Activated B cell treated with CpG ODN at 0.5 μM for 24 hours (primary cell): ENCODE measurements around the gene MBLAC1. TPM values are rescaled to one million over a fixed set of nuclear protein-coding genes. Genes with fewer than 3 reads are reported as not detected.
A peak's percentile ranks its signal among the peaks of the same experiment; 100 is the strongest.

Experiments
- ATAC-seq: fragments of 200-7000 bp; cut with Tn5 transposase; one replicate; pipeline ENCODE4 v1.10.0; 2021; ENCODE audit warnings: low read depth, mild to moderate bottlenecking, moderate library complexity
- CTCF ChIA-PET: fragments of 350-600 bp; sonication (Branson Sonifier 250); formaldehyde crosslinking; loops from one replicate; lab custom pipeline; 2021; ENCODE audit warnings: antibody characterized with exemption; lab: Charles Lee
- POLR2A ChIA-PET: fragments of 350-600 bp; sonication (Branson Sonifier 250); formaldehyde crosslinking; loops from one replicate; lab custom pipeline; 2021; ENCODE audit warnings: antibody characterized with exemption; lab: Charles Lee
- DNase-seq: peaks from one replicate; pipeline ENCODE4 v3.0.0; 2022
- H3K27ac Mint-ChIP-seq: one replicate; pipeline ENCODE4 v1.8.0; 2020; ENCODE audit warnings: mixed read lengths
- H3K27me3 Mint-ChIP-seq: one replicate; pipeline ENCODE4 v1.8.0; 2021; ENCODE audit warnings: mixed read lengths
- H3K36me3 Mint-ChIP-seq: one replicate; pipeline ENCODE4 v1.8.0; 2021; ENCODE audit warnings: low read depth, mixed read lengths
- H3K4me1 Mint-ChIP-seq: one replicate; pipeline ENCODE4 v1.8.0; 2021; ENCODE audit warnings: mixed read lengths
- H3K4me3 Mint-ChIP-seq: one replicate; pipeline ENCODE4 v1.8.0; 2020; ENCODE audit warnings: mild to moderate bottlenecking, mixed read lengths
- H3K9me3 Mint-ChIP-seq: one replicate; pipeline ENCODE4 v1.8.0; 2020; ENCODE audit warnings: mixed read lengths
- CTCF ChIP-seq: fragments of 200-600 bp; IDR thresholded peaks from one replicate; pipeline ENCODE4 v1.8.0; 2022; ENCODE audit warnings: antibody characterized with exemption, mild to moderate bottlenecking
- intact Hi-C: fragments of 100-400 bp; cut with micrococcal nuclease; formaldehyde crosslinking; loops from one replicate; pipeline ENCODE4 v1.15.1; 2024
- total RNA-seq: library from RNA; stranded (reverse); gene quantifications from 2 replicates; pipeline ENCODE4 v1.2.3, GENCODE V29; 2022

Gene MBLAC1
- total RNA-seq, 1 donor from 2014 or later = 2.2 TPM

DNA sequence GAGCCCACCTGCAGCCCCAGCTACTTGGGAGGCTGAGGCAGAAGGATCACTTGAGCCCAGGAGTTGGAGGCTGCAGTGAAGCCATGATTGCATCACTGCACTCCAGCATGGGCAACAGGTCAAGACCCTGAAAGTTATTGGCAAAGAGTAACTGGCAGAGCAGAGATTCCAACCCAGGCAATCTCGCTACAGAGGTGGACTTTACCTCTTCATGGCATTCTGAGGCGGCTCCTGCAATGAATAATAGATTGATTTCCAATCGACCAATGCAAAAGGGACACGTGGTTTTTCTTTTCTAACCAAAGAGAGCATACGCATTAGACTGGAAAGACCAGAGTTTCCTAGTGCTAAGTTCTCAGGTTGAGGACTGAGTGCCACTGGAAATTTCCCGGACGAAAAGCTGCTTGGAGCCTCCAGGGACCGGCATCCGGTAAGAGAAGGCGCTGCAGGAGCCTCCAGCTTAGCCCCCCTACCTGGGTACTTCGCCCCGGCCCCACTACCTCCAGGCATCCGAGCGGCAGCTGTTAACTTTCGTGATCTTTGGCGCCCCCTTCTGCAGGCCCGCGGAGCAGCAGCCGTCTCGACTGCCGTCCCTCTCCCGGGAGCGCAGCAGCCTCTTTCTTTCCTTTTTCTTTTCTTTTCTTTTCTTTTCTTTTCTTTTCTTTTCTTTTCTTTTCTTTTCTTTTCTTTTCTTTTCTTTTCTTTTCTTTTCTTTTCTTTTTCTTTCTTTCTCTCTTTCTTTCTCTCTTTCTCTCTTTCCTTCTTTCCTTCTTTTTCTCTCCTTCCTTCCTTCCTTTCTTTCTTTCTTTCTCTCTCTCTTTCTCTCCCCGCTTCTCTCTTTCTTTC is 4.1 kb downstream of the MBLAC1 start:
- Mint-ChIP-seq H3K9me3 (no peaks in the 10 kb centered on the region), H3K4me1 (peaks cover 29% of the 10 kb centered on the region), H3K27me3 (no peaks in the 10 kb centered on the region), H3K36me3 (peaks cover 8% of the 10 kb centered on the region), H3K27ac (no peak overlapping the region), H3K4me3 (no peak overlapping the region)
- ChIA-PET POLR2A (interaction anchor here (0.7 to 3.7 kb wide), 4 partner anchors 29 to 81 kb away, joined by 4 to 15 read pairs (median 4); partner anchors contain the start of genes AP4M1, MCM7 and ZSCAN21), CTCF (interaction anchor here (0.6 to 4.6 kb wide), 19 partner anchors 11 to 292 kb away, joined by 3 to 45 read pairs (median 3); partner anchors contain the start of gene LAMTOR4)
- intact Hi-C loops = loop anchor here (1.0 kb wide), 5 partner anchors 17 to 218 kb away; partner anchors contain the start of genes LAMTOR4 and ZNF3
- peak; percentile 95 for TF ChIP-seq CTCF
- ATAC-seq (no peak), DNase-seq (peak; percentile 75)

GRCh38 chr7:100132126-100132525 is 5.4 kb downstream of the MBLAC1 start:
- ATAC-seq (no peak), DNase-seq (no peak)
- POLR2A ChIA-PET = interaction anchor here (0.6 to 1.8 kb wide), 9 partner anchors 17 to 318 kb away, joined by 3 to 10 read pairs (median 5); partner anchors contain the start of genes LAMTOR4 and PVRIG
- H3K4me3 Mint-ChIP-seq = no peak overlapping the region
- peaks cover 16% of the 10 kb centered on the region for H3K4me1 Mint-ChIP-seq
- no peaks in the 10 kb centered on the region for H3K27me3 Mint-ChIP-seq
- intact Hi-C loops = loop anchor here (1.0 kb wide), 5 partner anchors 58 to 318 kb away; no protein-coding TSS in a partner anchor
- H3K27ac Mint-ChIP-seq = no peak overlapping the region
- CTCF ChIA-PET = interaction anchor here (0.7 to 4.6 kb wide), 22 partner anchors 11 to 318 kb away, joined by 3 to 45 read pairs (median 6); partner anchors contain the start of genes AP4M1, GPC2, LAMTOR4 and MCM7
- H3K9me3 Mint-ChIP-seq = no peaks in the 10 kb centered on the region
- H3K36me3 Mint-ChIP-seq = no peaks in the 10 kb centered on the region
- no peak for TF ChIP-seq CTCF

DNA sequence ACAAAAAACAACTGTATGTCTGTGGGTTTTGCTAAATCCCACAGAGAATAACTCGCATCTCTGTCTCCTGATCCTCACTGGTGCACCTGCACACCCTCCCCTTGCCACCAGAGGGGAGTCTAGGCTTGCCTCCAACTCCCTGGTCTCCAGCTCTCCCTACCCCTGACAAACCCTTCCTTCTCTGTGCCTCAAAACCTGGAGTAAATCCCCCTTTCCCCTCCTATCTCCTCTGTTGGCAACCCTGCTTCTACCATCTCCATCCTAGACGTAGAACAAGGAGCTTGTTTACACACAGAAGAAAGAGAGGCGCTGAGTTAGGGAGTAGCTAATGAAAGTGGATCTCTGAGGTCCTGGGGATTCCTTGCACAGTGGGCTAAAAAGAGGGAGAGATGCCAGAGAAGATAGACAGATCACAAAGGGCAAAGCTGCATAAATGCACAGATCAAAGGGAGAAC is 6.0 kb downstream of the MBLAC1 start:
- Mint-ChIP-seq H3K9me3 (no peaks in the 10 kb centered on the region), H3K4me3 (no peak overlapping the region), H3K27ac (no peak overlapping the region), H3K4me1 (peaks cover 18% of the 10 kb centered on the region), H3K36me3 (no peaks in the 10 kb centered on the region), H3K27me3 (no peaks in the 10 kb centered on the region)
- ATAC-seq (peak; percentile 89), DNase-seq (peak; percentile 50)
- POLR2A ChIA-PET = interaction anchor here (0.6 to 1.8 kb wide), 9 partner anchors 16 to 318 kb away, joined by 3 to 10 read pairs (median 4); partner anchors contain the start of genes LAMTOR4 and PVRIG
- TF ChIP-seq CTCF = peak; percentile 92
- CTCF ChIA-PET = interaction anchor here (0.6 to 4.6 kb wide), 32 partner anchors 12 to 329 kb away, joined by 3 to 45 read pairs (median 4); partner anchors contain the start of genes AP4M1, GPC2, LAMTOR4 and MCM7
- intact Hi-C loops = loop anchor here (1.0 kb wide), 5 partner anchors 58 to 318 kb away; no protein-coding TSS in a partner anchor

GRCh38 chr7:100137851-100138760 is 11.3 kb downstream of the MBLAC1 start:
- H3K27ac Mint-ChIP-seq = peak overlapping the region; percentile 68
- H3K27me3 Mint-ChIP-seq = no peaks in the 10 kb centered on the region
- H3K36me3 Mint-ChIP-seq = no peaks in the 10 kb centered on the region
- no peaks in the 10 kb centered on the region for H3K9me3 Mint-ChIP-seq
- H3K4me3 Mint-ChIP-seq = peak overlapping the region; percentile 32
- peak; percentile 81 for ATAC-seq
- no peak for DNase-seq
- ChIA-PET CTCF (interaction anchor here (1.4 to 1.6 kb wide), 2 partner anchors 9 to 84 kb away, joined by 3 read pairs; no protein-coding TSS in a partner anchor), POLR2A (interaction anchor here (0.6 to 2.1 kb wide), 9 partner anchors 10 to 344 kb away, joined by 3 to 16 read pairs (median 4); partner anchors contain the start of genes AP4M1, LAMTOR4 and MEPCE)
- no peak for TF ChIP-seq CTCF
- peaks cover 25% of the 10 kb centered on the region for H3K4me1 Mint-ChIP-seq
- intact Hi-C loops = loop anchor here (1.0 to 2.0 kb wide), 2 partner anchors 10 to 21 kb away; partner anchors contain the start of genes LAMTOR4 and TRAPPC14
